GM21390 (cell line): ENCODE data around the gene AK8.

ENCODE experiments used
- ATAC-seq: cut with Tn5 transposase; IDR thresholded peaks from one replicate; pipeline ENCODE4 v1.9.1; 2021; ENCODE audit not compliant: unreplicated experiment

AK8 gene

DNA sequence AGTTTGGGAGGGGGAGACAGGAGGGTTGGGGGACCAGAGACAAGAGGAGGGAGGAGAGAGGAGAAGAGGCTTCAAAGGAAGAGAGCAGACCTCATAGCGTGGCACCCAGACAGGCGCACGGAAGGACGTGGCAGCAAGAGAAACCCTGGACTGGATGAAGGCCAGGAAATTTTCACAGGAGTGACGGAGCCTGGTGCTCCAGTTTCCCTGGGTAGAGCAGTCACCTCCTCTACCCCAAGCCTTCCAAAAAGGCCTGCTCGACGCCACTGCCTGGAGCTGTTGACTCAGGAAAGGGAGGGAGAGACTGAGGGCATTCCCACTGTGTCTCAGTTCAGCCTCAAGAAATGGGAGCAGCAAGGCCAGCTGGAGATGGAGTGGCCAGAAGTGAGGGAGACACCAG, 19.3 kb downstream of the AK8 start:
- ATAC-seq: no peak

DNA sequence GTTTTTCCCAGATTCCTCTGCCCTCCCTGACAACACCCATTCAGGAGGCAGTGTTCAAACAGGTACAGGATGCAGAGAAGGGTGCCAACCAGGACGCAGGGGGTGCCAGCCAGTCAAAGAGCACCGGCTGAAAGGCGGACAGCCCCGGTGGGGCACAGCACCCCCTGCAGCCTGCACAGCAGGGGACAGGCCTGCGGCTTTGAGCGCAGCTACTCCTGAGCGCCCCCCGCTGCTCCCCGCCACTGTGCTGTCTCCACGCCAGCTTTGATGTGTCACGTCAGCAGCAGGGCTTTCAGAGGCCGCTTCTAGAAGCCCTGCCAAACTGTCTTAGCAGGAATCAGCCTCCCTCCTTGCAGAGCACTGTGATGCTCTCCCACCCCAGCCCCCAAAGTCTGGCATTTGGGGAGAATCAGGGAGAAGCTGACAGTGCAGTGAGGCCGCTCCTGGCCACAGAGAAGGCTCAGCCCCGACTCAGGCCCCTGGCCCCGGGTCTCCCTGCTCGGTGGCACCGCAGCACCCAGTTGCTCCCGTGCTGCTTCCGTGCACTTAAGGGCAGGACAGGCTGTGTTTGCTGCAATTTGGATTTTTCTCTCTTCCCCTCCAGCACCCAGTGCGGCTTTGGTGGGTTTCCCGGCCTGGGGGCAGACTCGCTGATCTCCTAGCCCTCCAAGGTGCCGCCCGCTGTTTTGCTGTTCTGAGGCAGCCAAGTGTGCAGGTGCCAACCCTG, 20.3 kb downstream of the AK8 start:
- ATAC-seq: no peak

DNA sequence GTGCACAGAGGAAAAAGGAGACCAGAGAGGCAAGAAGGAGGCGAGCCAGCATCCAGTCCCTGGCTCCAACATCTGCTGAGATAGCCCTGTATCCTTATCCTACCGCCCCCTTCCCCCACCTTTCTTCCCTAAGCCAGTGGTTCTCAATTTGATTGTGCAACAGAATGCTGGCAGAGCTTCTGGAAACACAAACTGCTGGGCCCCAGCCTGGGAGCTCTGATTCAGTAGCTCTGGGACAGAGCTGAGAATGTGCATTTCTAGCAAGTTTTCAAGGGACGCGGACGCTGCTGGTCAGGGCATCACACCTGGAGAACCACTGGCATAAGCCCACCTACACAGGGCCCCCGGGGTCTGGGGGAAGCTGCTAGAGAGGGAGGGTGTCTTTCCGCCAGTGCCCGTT, 21.1 kb downstream of the AK8 start:
- ATAC-seq: no peak

DNA sequence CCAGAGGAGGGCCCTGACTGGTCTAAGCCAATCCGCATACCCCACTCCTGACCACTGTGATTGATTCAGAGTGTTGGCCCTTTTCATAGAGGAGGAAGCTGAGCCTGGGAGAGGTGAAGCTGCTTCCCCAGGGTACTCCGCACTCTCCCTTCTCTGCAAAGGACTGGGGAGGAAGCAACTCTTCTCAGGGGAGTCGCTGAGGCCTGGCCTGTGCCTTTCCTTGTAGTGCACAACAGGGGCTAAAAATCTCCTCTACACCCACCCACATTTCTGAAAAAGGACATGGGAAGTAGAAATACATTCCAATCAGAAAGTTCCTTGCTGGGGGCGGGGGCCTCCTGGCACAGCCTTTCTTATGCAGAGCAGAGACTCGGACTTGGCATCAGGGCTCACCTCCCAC, 22.2 kb downstream of the AK8 start:
- no peak for ATAC-seq

DNA sequence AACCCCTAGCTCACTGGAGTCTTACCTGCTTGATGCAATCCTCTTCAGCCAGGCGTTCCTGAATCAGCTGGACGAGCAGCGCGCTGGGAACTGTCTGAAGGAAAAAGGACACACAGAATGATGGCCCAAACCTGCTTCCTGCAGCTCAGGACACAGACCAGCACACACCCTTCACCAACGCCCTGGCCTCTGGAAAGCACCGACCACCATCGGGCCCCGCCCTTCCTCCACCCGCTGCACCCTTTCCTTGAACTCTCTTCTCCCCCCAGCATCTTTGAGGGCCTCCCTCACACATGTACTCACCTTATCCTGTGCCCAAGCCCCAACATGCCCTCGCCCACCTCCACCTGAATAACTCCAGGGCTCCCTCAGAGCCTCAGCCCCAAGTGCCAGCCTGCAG, 23.3 kb downstream of the AK8 start:
- ATAC-seq: no peak

DNA sequence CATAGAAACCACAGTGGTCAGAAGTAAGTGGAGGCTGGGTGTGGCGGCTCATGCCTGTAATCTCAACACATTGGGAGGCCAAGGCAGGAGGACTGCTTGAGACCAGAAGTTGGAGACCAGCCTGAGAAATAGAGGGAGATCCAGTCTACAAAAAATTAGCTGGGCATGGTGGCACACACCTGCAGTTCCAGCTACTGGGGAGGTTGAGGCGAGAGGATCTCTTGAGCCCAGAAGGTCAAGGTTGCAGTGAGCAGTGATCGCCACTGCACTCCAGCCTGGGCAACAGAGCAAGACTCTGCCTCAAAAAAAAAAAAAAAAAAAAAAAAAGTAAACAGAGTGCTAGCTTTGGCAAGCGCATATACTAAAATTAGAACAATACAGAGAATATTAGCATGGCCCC, 24.6 kb downstream of the AK8 start:
- no peak for ATAC-seq

DNA sequence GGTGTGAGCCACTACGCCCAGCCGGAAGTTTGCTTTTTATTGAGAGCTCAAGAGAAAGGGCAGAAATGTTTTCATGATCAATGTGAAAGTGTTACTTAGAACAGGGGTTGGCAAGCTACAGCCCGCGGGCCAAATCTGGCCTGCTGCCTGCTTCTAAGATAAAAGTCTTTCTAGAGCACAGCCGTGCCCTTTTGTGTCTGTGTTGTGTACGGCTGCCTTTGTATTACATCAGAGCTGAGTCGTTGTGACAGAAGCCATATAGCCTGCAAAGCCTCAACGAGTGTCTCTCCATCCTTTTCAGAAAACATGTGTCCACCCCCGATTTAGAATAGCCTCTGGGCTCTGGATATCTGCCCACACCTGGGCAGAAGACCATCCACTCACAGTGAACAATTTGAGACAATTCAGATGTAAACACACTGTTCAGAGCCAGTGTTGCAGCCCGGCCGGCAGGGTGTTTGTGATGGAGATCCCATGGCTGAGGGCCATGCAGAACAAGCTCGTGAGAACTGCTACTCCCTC, 28.8 kb downstream of the AK8 start:
- no peak for ATAC-seq

DNA sequence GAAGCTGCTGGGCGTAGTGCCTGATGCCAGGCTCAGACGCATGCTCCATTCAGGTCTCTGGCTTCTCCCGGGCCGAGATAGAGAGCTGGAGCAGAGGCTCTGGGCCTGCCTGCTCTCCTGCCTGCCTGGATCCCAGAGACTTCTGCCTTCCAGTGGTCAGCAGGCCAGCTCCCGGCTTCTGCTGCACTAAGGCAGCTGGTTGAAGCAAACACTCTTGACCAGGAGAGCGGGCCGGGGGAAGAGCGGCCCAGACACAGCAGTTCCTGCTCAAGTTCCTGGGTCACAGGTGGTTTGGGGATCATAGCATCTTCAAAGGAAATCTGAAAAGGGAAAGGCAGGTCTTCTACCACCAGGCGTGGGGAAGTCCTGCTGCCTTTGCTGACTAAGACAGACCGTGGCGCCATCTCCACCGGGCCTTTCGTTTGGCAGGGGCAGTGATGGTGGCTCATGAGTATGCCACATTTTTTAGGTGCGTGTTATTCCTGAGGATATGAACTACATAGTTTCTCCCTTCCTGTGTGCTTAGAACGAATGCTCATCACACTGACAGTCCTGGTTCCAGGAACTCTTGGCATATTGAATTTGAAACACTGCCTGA, 31.1 kb downstream of the AK8 start:
- no peak for ATAC-seq

DNA sequence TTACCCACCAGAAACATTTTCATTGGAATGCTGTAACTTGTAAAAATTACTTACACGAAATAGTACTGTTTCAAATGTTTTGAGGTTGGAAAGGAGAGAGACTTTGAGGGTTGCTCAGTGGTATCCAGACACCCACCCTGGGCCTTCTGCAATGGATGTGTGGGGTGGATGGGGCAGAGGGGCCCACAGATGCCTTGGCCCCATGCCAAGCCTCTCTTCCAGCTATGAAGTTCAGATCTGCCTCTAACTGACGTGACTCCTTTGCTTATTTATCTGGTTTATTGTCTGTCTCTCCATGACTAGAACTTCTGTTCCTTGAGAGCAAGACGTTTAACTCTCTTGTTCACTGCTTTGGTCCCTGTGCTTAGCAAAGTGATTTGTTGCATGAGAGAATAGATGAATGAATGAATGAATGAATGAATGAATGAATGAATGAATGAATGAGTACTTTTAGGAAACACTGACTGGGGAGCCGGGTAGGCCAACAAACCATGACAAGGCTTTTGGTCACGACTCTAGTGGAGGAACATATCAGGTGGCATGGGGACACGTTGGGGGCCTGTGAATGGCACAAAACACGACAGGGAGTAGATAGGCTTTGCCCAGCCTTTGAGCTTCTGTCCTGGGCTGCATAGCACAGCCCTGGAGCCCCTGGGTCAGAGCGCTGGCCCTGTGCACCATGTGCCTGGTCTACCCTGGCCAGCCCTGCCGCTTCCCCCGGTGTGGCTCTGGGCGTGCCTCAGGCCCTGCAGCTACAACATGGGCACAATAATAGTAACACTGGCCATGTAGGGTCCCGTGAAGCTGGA, 31.8 kb downstream of the AK8 start:
- no peak for ATAC-seq

DNA sequence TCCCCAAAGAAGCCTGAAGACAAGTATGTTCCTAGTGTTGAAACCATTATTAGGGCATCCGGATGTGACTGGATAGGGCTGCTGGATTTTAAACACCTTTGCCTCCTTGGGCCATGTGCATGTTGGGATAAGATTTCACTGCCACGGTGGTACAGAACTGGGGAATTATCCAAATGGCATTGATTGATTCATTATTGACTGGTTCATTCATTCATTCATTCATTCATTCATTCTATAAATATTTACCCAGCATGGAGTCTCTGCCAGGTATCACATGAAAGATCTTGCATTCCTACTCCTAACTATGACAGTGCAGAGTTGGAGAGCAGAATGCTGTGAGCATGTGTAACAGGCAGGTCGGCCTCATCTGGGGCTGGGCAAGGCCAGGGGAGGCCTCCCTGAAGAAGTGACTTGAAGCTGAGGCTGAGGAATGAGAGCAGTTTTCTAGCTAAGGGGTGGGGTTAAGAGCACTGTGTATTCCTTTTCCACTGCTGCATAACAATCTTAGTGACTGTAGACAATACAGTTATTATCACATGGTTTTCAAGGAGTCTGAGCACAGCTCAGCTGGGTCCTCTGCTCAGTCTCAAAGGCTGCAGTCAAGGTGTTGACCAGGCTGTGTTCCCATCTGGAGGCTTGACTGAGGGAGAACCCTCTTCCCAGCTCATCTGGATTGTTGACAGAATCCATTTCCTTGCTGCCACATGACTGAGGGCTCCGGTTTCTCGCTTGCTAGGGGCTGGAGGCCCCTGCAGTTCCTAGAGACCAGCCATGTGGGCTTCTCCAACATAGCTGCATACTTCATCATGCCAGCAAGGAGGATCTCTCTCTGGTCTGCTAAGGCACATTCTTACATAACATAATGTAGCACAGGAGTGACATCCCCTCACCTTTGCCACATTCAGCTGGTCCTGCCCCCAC, 35.7 kb downstream of the AK8 start:
- no peak for ATAC-seq

DNA sequence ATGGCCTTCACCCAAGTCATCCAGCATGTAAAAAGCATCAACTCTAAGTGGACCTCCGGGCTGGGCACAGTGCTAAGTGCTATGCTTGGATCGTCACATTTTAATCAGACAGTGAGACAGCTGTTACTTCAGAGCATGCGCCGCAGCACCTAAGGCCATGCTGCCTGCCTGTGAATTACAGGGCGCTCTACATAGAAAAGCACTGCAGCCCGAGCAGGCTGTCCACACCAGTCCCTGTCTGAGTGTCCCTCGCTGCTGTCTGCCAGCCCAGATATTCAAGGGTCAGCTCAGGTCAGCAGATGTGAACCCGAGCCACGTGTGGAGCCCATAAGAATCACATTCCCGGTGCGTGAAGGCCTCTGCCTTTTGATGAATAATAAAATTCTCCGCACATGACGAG, 37.1 kb downstream of the AK8 start:
- ATAC-seq: no peak

DNA sequence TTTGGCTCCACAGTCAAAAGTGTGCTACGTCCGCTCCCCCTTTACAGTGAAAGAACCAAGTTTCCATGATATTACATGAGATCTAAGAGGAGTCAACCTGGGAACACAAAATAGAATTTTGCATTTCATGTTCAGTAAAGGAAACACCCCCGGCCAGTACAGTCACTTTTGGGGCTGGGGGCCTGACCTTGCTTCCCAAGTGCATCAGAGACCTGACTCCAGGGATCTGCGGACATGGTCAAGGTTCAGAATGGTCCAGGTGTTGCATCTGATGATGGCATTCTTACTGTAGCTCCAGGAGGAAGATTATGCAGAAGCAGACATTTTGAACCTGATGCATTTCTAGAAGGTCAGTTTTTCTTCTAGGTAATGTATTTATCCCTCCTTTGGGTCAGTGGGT, 39.8 kb downstream of the AK8 start:
- no peak for ATAC-seq

DNA sequence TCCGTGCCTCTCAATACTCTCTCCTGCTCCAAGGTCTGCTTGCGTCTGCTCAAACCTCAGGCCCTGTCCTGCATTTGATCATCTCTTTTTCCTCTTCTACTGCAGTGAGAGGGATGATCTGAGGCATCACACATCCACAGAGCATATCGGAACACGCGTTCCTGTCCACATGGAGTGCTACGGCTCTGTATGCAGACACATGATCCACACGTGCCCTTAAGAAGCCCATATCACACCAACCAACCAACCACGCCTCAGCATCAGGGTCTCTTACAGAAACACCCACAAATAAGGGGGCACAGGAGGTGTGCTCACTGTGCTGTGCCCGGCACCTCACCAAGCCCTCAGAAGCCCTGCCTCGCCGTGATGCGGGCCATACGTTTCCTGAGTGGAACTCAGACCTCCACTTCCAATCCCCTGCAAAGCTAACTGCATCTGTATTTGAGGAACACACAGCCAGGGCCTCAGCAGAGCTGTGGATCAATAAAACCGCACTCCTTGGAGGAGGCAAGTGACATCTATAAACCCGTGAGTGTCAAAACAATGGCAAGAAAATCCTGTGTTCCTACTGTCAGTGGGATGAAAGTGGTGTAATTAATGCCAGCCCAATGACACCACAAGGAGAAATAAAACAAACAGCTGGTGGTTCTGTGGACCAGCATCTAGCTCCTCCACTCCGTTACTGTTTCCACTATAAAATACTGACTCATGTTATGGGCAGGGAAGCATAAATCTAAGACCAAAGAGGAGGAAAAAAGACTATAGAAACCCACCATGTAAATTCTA, 40.4 kb downstream of the AK8 start:
- ATAC-seq: no peak

DNA sequence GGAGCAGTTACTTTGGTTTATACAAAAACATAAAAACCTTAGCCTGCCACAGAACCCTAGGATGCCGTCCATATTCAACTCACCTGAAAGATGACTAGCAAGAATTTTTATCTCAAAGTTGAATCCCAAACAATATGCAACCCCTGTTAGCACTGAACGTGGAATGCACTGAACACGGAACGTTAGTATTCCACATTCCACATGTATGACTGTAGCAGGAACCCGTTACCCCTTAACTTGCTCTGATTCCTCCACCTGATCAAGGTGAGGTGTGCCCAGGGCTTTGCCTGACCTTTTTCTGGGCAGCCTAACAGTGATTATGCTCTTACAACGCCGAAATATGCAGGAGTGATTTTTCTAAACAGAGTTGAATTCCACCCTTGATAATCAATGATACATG, 43.7 kb downstream of the AK8 start:
- no peak for ATAC-seq

DNA sequence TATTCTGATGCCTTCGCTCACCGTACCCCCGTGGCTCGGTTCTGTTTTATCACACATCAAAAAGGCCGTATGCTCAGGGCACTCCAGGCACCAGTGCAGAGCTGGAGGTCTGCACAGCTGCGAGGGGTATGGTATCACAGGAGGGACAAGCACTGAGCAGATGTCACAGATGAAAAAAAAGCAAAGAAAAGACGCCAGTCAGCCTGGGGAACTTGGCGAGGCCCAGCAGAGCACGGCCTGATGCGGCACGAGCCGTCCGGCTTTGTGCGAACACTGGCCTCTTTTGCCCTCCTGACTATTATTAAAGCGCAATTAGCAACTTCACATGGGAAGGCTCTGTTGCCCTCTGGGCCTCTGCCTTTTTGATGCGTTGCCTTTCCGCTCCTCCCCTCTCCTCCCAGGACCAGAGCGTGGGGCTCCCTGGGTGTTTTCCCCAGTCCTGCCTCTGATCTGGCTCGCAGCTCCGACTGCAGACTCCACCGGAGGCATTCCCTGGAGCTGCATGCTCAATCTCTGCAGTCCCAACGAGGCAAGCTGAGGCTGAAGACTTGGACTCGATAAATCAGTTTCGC, 44.4 kb downstream of the AK8 start:
- no peak for ATAC-seq

DNA sequence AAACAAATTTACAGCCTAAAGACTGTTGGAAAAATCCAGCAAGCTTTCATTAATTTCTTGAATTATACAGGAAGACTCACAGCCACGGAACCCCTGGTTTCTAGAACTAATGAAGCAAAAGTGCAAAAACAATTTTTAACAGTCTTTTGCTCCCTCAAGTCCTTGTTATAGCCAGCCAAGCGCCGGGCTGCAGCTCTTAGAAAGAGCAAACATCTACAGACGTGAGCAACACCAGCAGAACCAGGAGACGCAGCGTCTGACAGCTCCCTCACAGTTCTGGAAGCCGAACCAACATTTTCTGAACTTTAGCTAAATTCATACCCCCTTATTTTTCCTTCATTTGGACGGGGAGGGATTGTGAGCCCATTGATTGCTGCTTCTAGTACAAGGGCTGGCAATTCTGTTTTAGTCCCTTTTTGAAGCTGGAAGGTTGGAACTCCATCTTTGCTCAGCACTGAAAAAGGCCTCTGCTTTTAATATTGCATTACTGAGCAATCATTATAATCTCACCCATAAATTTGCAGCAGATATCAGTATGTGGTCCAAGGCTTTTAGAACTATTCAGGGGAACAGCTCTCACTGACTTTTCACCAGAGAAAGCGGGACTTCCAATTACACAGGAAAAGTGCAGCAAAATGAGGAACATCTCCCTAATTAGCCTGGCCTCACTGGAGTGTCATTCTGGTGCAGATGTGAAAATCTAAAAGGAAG, 45.8 kb downstream of the AK8 start:
- no peak for ATAC-seq

DNA sequence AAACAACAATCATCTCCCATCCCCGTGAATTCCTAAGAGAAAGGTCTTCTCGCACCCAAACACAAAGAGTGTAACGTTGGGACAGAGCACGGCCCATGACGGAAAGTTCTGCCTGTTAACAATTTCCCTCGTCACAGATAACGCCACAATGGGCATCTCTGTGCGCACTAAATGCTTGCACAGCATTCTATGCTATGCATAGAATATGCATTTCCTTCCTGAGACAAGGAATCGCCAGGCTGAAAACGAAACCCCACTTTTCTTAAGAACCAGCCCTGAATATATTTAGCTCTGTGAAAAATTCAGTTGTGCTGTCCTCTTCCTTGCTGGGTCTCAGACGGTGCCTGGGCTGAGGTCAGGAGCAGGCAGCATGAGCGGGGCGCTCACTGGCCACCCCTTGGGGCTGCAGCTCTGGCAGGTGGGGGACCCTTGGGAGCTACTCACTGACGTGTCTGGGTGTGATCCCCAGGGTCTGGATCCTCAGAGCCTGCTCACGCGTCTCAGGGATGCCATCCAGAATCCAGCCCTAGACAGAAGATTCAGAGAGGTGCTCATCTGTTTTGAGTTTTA, 49.8 kb downstream of the AK8 start:
- ATAC-seq: no peak

DNA sequence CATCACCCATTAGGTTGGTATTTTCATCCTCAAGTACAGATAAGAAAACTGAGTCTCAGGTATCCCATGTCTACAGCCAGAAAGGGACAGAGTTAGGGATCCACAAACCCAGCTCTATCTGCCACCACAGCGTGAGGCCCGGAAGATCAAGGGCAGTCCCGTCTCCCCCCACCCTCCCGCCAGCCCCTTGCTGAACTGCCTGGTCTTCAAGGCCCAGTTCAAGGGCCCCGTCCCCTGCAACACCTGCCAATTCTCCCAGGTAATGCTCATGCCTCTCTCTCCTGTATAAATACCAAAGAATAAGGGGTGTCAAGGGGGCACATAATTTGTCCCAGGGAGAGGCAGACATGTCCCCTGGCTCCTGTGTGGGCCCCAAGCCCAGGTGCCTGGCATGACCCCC, 50.7 kb downstream of the AK8 start:
- ATAC-seq: no peak
